22Rv1 (cell line): Measurements from ENCODE around the gene UBTF.

Source experiments
- CTCF ChIP-seq: fragments of 450-650 bp; IDR thresholded peaks from 2 replicates; pipeline ENCODE4 v1.5.1; 2017; ENCODE audit warnings: mild to moderate bottlenecking
- ZFX ChIP-seq: fragments of 450-650 bp; IDR thresholded peaks from 2 replicates; pipeline ENCODE4 v1.6.1; 2017; ENCODE audit warnings: antibody characterized with exemption, borderline replicate concordance

DNA sequence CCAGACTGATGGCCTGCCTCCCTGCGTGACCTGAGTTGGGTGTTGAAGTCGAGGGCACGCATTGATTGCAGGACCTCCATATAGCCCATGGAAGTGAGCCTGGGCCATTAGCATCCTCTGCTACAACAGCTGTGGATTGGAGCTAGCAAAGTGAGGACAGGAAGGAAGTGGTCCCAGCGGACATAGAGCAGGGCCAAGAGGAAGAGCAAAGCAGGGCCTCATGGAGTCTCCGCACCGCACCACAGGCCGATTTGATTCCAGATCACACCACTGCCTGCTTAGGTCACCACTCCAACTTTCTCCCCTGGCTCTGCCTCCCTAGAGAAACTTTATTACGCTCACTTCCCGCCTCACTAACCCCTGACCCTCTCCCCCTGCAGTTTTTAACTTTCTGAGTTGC is 10.7 kb upstream of the UBTF start:
- TF ChIP-seq CTCF (no peak), ZFX (no peak)
